Right lung (tissue), 5 donors: ENCODE data around the gene DLX2. TPM values are rescaled to one million over a fixed set of nuclear protein-coding genes. Genes with fewer than 3 reads are reported as not detected.
A peak's percentile ranks its signal among the peaks of the same experiment; 100 is the strongest.

Experiments
- DNase-seq, 2 donors: peaks; one replicate each; pipeline ENCODE4 v3.0.0-alpha.2; 2013
- polyA plus RNA-seq, 5 donors: library from polyadenylated mRNA; unstranded; fragments of 120-200 nt; gene quantifications; one replicate each; pipeline versions ENCODE4 v1.2.1 to v1.2.3, GENCODE V29; 2013; ENCODE audit warnings: inconsistent platforms in 1 of 5, low replicate concordance in 1 of 5; ENCODE audit not compliant: insufficient read length in 5 of 5, insufficient read depth in 1 of 5

DLX2 gene
- polyA plus RNA-seq, 5 donors, result not detected

DNA sequence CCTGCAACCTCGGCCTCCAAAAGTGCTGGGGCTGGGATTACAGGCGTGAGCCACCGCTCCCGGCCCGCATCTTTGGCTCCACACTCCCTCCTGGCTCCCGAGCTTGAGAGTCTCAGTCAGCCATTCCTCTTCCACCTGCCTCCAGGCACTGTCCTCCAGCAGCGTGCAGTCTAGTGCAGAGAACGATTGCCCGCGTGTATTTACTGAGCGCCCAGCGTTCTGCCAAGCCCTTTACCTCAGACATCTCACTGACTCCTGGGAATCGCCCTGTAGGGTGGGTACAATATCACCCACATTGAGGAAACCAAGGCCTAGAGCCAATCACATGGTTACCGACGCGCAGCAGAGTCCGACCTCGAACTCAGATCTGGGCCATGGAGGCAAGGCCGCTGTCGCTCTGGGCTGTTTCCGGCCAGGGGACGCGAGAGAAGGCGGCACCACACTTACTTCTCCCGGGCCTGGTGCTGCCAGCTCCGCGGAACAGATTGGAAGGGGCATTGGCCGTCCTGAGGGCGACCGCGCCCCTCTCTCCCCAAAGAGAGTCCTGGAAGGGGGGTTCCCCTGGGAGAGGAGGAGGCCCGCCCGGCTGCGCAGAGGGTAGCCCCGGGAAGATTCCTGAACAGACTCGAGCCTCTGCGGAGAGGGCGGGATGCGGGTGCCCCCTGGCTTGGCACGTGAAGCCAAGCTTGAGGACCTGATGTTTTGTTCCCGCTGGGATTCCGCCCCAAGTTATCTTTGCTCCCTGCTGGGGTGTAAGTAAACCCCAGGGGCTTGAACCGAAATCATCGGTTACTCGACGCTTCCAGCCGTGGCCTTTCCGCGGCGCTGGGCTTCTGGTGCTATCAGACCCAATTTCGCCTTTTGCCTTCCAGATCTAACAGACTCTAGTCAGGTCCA, 5.2 kb upstream of the DLX2 start:
- DNase-seq, result no peak

DNA sequence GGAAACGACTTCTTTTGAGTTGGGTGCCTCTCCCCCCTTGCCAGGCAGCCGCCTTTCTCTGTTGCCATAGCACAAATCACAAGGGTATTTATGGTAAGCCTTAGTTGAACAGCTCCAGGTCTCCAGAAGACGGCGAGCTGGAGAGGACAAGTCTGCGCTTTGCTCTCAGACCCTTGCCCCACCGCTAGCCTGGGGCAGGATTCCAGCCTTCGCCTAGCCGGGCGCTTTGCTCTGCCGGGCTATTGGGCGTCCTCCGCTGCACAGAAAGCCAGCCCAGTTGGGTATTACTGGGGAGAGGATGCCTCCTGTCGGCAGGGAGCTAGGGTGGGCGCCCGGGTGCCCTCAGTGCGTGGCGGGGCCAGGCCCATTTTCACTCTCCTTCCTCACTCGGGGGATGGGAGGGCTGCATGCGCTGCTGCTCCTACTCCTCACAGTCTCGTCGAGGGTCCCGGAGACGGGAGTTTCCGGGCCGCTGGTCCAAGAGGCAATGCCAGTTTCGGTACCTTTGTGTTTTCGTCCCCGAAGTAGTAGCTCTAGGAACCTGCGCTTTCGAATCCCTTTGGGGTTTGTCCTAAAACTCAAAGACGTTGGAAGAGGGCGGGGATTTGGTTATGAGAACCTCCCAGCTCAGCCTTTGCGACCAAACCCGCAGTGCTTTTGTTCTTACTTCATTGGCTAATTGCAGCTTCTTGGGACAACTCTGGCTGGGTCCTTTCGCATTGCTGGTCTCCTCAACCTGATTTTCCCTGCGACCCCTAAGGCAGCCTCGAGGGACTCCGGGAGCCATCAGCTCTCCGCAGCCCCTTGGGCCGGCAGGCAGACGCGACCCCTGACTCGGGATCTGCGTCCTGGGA, 3.6 kb upstream of the DLX2 start:
- no peak for DNase-seq

- no peak for DNase-seq
Observed at GRCh38 chr2:172105471-172106107, 2.9 kb upstream of the DLX2 start.

DNA sequence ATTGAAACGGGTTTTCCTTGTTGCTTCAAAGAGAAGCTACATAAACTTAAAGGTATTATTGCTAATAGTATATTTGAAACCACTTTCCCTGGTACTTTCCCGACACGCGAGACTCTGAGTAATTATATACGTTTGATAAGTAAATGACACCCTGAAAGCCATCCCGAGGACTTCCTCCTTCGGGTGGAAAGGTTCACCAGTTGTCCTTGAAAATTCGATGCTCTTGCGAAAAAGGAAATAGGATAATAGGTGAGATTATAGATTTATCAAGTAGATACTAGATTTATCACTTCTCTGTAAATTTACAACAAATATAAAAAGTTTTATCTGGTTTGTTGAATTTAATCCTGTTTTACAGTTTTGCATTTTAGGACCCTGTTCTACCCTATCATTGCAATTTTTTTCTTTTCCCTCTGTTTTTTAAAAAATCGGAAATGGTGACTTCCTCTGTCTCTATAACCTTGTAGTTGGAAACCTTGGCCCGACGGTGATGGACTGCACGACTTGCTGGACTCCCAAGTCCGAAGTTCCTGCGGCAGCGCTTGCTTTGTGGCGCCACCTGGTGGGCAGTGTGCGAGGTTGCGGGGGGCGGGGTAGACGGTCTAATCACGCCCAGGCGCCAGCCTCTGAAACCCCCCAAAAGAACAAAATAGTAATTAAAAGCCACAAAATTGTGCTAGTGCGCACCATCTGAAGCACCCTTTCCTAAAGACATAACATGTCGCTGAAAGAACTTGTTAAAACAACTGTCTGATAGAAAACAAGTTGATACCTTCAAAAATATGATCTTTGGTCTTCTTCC, 972 bp upstream of the DLX2 start:
- peak; percentile 70 to 75 for DNase-seq

GRCh38 chr2:172101821-172102390, 794 bp downstream of the DLX2 start:
- DNase-seq, result no peak

- DNase-seq, result no peak
Observed at GRCh38 chr2:172100935-172101820, 1.5 kb downstream of the DLX2 start.

GRCh38 chr2:172100080-172100934, 2.4 kb downstream of the DLX2 start:
- DNase-seq, result no peak

DNA sequence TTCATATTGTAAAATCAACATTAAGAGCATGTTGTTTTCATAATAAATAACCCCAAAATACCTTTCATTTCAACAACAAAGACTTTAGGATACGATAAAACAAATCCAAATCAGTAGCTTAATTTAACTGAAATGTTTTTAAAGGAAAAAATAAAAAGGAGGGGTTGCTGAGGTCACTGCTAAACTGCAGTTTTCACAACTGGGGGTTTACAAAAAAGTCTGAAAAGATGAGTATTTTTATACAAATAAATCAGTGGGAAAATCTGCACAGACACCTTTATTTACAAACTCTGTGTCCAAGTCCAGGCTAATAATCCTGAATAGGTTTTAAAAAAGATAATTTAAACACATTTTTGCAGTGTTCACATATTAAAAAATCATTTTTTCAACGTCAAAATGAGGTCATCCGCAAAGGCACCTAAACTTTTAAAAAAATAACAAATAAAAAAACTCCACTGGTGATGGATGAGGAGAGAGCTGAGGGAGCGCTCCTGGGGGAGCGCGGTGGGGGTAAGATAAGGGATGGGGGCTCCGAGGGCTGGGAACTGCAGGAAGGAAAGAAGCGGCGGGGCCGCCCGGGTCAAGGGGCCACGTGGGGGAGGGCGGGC, 3.1 kb downstream of the DLX2 start:
- no peak for DNase-seq

DNA sequence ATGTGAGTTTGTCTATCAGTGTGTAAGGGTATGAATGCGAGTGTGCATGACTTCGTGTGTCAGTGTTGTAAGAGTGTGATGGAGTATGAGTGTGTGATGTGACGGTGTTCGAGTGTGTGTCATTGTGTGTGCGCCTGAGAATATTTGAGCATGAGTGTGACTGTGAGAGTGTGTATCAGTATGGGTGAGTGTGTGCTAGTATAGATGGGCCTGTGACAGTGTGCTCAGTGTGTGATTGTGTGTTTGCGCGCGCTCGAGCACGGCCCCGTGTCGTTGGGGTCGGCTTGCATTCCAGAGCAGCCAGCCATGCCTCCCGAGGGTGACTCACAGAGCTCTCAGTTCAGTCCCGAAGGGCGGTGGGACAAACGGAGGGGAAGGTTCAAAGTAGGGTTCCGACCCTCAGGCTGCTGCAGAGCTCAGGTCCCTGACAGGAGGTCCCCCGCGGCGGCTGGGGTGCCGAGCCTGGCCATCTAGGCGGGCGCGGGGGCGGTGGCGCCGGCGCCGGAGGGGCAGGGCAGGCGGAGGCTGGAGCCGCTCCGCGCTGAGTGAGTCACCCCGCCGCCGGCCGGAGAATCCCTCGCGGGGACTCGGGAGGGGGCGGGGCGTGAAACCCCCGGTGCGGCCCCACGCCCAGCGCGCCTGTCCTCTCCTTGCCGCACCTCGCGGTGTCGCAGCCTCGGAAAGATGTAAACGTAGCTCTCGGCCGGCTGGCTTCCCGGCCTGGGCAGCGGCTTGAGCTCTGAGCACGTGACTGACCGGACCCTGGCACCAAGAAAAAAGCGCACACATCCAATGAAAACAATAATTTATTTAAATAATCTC, 3.8 kb downstream of the DLX2 start:
- peak in 1 of 2 donors; percentile 13 for DNase-seq

DNA sequence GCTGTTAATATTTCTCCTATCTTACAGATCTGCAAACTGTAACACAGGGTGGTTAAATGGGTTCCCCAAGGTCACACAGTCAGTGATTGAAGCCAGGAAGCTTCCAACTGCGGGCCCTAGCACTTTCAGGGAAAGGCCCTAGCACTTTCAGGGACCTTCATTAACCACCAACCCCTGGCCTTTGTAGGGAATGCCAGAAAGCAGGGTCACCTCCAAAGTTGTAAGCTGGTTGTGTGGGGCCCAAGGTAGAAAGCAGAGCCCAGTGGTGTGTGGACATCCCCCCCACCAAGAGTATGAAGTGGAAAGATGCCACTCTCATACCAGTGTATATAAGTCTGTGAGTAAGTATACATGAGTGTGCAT, 4.4 kb downstream of the DLX2 start:
- DNase-seq, result no peak

DNA sequence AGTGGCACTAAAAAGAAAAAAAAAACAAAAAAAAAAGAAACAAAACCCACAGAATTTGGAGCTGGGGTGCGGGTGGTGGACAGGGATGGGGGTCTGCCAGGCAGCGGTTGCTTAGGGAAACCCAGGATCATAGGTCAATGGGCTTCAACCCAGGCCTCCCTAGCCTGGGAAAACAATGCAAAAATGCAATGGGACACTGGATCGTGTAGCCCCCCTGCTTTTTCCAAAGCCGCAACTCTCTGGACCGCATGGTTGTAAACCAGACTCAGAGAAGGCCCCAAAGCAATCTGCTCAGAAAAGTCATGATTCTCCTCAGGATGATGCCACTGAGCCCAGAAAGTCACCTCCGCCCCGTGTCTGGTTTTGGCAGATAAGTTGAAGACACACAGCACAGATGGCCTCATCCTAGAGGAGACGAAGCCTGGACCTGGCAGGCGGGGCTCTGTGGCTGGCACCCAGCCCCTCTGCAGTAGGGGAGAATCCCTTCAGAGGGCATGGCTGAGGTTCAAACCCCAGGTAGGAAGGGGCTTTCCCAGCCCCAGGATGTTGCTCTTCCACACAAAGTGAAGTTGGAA, 5.1 kb downstream of the DLX2 start:
- no peak for DNase-seq

DNA sequence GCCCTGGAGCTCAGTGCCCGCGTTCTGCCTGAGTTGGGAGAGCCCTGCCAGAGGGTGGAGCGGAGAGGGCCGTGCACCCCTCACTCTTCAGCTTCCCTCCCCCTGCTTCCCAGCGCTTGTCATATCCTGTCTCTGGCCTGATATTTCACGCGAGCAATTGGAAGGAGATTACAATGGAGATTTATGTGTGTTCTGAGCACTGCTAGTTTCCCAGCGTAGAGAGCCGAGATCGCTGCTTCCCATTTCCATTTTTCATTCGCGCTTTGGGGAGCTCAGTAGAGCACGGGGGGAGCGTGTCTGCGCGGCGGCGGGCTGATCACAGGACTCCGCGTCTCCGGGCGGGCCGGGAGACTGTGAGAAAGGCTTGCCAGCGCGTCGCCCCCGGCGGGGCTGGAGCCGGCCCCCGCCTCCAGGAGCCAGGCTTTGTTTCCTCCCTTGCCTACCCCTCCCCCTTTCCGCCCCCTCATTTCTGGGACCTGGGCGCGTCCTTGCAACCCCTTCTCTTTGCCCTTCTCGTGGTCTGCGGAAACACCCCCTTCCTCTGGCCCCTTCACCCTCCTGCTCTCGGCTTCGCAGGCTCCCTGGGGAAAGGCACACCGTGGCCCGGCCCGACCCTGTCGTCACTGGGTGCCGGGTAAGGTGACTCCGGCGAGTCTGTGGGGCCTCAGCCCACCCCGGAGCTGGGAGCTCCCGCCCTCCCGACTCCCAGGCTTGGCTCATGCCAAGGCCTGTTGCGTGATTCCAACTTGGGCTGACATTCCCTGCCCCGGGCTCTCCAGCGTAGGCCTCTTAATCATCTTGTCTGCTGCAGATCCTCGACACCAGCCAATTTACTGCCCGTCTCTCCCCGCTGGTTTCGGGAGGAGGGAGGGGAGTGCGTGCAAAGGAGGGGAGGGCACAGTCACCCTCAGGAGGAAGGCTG, 5.8 kb downstream of the DLX2 start:
- DNase-seq, result peak in 1 of 2 donors; percentile 21

DNA sequence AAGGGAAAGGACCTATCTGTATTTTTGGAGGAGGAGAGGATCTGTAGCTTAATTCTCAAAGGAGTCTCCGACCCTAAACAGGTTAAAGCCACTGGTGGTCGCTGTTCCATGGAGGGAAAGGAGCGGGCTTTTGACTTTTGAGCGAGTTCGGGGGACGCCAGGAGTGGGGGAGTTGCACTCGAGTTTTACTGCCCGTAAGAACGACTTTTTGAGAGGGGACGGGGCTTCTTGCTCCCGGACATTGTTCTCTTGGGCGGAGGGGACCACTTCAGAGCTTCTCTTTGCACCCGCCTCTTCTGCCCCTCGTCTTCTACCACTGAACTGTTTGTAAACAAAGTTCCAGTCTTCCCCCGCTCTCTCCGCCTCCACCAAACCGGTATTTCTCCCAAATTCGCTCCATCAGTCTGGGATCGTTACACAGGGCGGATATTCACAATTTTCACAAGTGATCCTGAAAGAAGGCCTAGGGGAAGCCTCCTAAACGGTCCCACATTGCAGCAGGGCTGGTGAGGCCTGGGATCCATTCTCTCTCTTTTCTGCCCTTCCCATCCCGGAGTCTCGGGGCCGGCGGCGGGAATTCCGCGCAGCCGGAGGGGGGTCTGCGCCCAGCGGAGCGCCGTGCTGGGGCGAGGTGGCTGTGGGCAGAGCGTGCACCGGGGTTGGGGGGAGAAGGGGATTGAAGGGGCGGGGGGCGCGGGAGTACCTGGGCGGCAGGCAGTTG, 6.6 kb downstream of the DLX2 start:
- peak in 1 of 2 donors; percentile 6 for DNase-seq

GRCh38 chr2:172095146-172095904, 7.4 kb downstream of the DLX2 start:
- peak in 1 of 2 donors; percentile 33 for DNase-seq
